DOHH2 (cell line): Measurements from ENCODE around the gene MAP3K4.

Experiments
- H3F3A ChIP-seq: fragments of 200-600 bp; sonication (generic), shearing (Covaris generic); 2 replicates; pipeline ENCODE4 v1.6.0; 2016; ENCODE audit warnings: antibody characterized with exemption, mild to moderate bottlenecking; ENCODE audit not compliant: control insufficient read depth, insufficient read depth
- H3K27ac ChIP-seq: fragments of 200-600 bp; sonication (generic); 2 replicates; pipeline ENCODE4 v1.5.1; 2014; ENCODE audit warnings: low read depth, mild to moderate bottlenecking, low read length, moderate library complexity
- H3K27me3 ChIP-seq: fragments of 200-600 bp; sonication (generic); 2 replicates; pipeline ENCODE4 v1.6.1; 2014; ENCODE audit warnings: mild to moderate bottlenecking, low read length, mixed read lengths; ENCODE audit not compliant: control insufficient read depth
- H3K36me3 ChIP-seq: fragments of 200-600 bp; sonication (generic); 2 replicates; pipeline ENCODE4 v1.6.1; 2014; ENCODE audit warnings: mild to moderate bottlenecking, low read length, moderate library complexity, mixed read lengths; ENCODE audit not compliant: control insufficient read depth
- H3K4me1 ChIP-seq: fragments of 200-600 bp; sonication (generic); 2 replicates; pipeline ENCODE4 v1.6.1; 2014; ENCODE audit warnings: mild to moderate bottlenecking, low read length, mixed read lengths; ENCODE audit not compliant: control insufficient read depth
- H3K4me2 ChIP-seq: fragments of 200-600 bp; sonication (generic); 2 replicates; pipeline ENCODE4 v1.6.0; 2014; ENCODE audit warnings: mild to moderate bottlenecking, low read length, moderate library complexity
- H3K4me3 ChIP-seq: fragments of 200-600 bp; sonication (generic); 2 replicates; pipeline ENCODE4 v1.5.1; 2014; ENCODE audit warnings: mild to moderate bottlenecking, low read length, mixed read lengths
- H3K79me2 ChIP-seq: fragments of 200-600 bp; sonication (generic); 2 replicates; pipeline ENCODE4 v1.6.1; 2014; ENCODE audit warnings: mild to moderate bottlenecking, low read length, mixed read lengths; ENCODE audit not compliant: control insufficient read depth
- H3K9me2 ChIP-seq: fragments of 200-600 bp; sonication (generic); replicated peaks from 2 replicates; pipeline ENCODE4 v1.6.1; 2014; ENCODE audit warnings: mild to moderate bottlenecking, low read length, mixed read lengths; ENCODE audit not compliant: control insufficient read depth
- H3K9me3 ChIP-seq: fragments of 200-600 bp; sonication (generic); 2 replicates; pipeline ENCODE4 v1.6.1; 2014; ENCODE audit warnings: antibody characterized with exemption, low read length, mixed read lengths; ENCODE audit not compliant: control insufficient read depth, insufficient read depth
- H4K20me1 ChIP-seq: fragments of 200-600 bp; sonication (generic); 2 replicates; pipeline ENCODE4 v1.6.0; 2014; ENCODE audit warnings: low read depth, mild to moderate bottlenecking, antibody characterized with exemption, low read length, moderate library complexity; ENCODE audit not compliant: control insufficient read depth, insufficient read depth
- CTCF ChIP-seq: fragments of 200-600 bp; sonication (generic); IDR thresholded peaks from one replicate; pipeline ENCODE4 v1.5.1; 2014; ENCODE audit warnings: antibody characterized with exemption, mild to moderate bottlenecking, low read depth, low read length; ENCODE audit not compliant: poor library complexity, severe bottlenecking
- EZH2phosphoT487 ChIP-seq: fragments of 200-600 bp; sonication (generic); IDR thresholded peaks from 2 replicates; pipeline ENCODE4 v1.6.1; 2017; ENCODE audit warnings: borderline replicate concordance, mild to moderate bottlenecking, antibody characterized with exemption, low read length, moderate library complexity, mixed read lengths

Gene MAP3K4

GRCh38 chr6:161021998-161022743 is 30.6 kb downstream of the MAP3K4 start:
- no peaks in the 10 kb centered on the region for H3K27me3 ChIP-seq

GRCh38 chr6:161023316-161023715 is 31.7 kb downstream of the MAP3K4 start:
- H3K4me3 ChIP-seq: no peak overlapping the region
- H3K27me3 ChIP-seq: no peaks in the 10 kb centered on the region
- TF ChIP-seq CTCF (no peak), EZH2phosphoT487 (no peak)
- H3K4me2 ChIP-seq: no peak overlapping the region
- H3K36me3 ChIP-seq: peaks cover 21% of the 10 kb centered on the region
- H3K4me1 ChIP-seq: peaks cover 13% of the 10 kb centered on the region
- no peaks in the 10 kb centered on the region for H3K9me2 ChIP-seq
- no peaks in the 10 kb centered on the region for H4K20me1 ChIP-seq
- H3K27ac ChIP-seq: no peak overlapping the region
- peaks cover 92% of the 10 kb centered on the region for H3K79me2 ChIP-seq
- peaks cover 3% of the 10 kb centered on the region; the same call in 1 of the 2 replicates for H3F3A ChIP-seq
- no peaks in the 10 kb centered on the region for H3K9me3 ChIP-seq

More at GRCh38 chr6:161021998-161022743, 30.6 kb downstream of the MAP3K4 start:
- Histone ChIP-seq H3K36me3 (peaks cover 21% of the 10 kb centered on the region), H3K9me3 (no peaks in the 10 kb centered on the region), H3K79me2 (peaks cover 92% of the 10 kb centered on the region), H3K9me2 (no peaks in the 10 kb centered on the region), H3K4me1 (peaks cover 3% of the 10 kb centered on the region; the same call in 1 of the 2 replicates), H3K27ac (no peak overlapping the region), H3F3A (peaks cover 2% of the 10 kb centered on the region; the same call in 1 of the 2 replicates), H4K20me1 (no peaks in the 10 kb centered on the region), H3K4me2 (no peak overlapping the region), H3K4me3 (no peak overlapping the region)
- TF ChIP-seq EZH2phosphoT487 (no peak), CTCF (no peak)

- Histone ChIP-seq H3K79me2 (peaks cover 92% of the 10 kb centered on the region), H3K27me3 (no peaks in the 10 kb centered on the region), H3K4me3 (no peak overlapping the region), H3K9me3 (no peaks in the 10 kb centered on the region), H4K20me1 (no peaks in the 10 kb centered on the region; the same call in 1 of the 2 replicates), H3K4me2 (no peak overlapping the region), H3K4me1 (peaks cover 24% of the 10 kb centered on the region), H3K9me2 (no peaks in the 10 kb centered on the region), H3F3A (peaks cover 3% of the 10 kb centered on the region; the same call in 1 of the 2 replicates), H3K27ac (no peak overlapping the region), H3K36me3 (peaks cover 21% of the 10 kb centered on the region)
- TF ChIP-seq EZH2phosphoT487 (no peak), CTCF (no peak)
Observed at GRCh38 chr6:161024364-161024920, 32.9 kb downstream of the MAP3K4 start.
